H9 (cell line): ENCODE data around the gene TMEM272. TPM values are rescaled to one million over a fixed set of nuclear protein-coding genes. Genes with fewer than 3 reads are reported as not detected.

Source experiments
- DNase-seq: peaks from one replicate; pipeline ENCODE4 v3.0.0-alpha.2; 2017
- H2AFZ ChIP-seq: one replicate; pipeline ENCODE4 v1.6.1; 2013; ENCODE audit warnings: mild to moderate bottlenecking, low read length, control low read depth, moderate library complexity
- H2AK5ac ChIP-seq: 2 replicates; pipeline ENCODE4 v1.6.1; 2013; ENCODE audit warnings: low read length, control low read depth, mixed read lengths; ENCODE audit not compliant: insufficient read length
- H2BK120ac ChIP-seq: one replicate; pipeline ENCODE4 v1.6.1; 2013; ENCODE audit warnings: low read depth, mild to moderate bottlenecking, low read length, control low read depth, inconsistent platforms; ENCODE audit not compliant: poor library complexity, severe bottlenecking
- H2BK12ac ChIP-seq: 2 replicates; pipeline ENCODE4 v1.6.1; 2013; ENCODE audit warnings: low read length, control low read depth, mixed read lengths, low read depth; ENCODE audit not compliant: insufficient read length
- H2BK15ac ChIP-seq: 2 replicates; pipeline ENCODE4 v1.6.1; 2013; ENCODE audit warnings: low read depth, low read length, control low read depth
- H2BK20ac ChIP-seq: one replicate; pipeline ENCODE4 v1.6.1; 2013; ENCODE audit warnings: low read depth, mild to moderate bottlenecking, low read length, control low read depth, inconsistent platforms; ENCODE audit not compliant: poor library complexity, severe bottlenecking
- H2BK5ac ChIP-seq: 2 replicates; pipeline ENCODE4 v1.6.1; 2013; ENCODE audit warnings: low read length, control low read depth, mixed read lengths; ENCODE audit not compliant: insufficient read length
- H3K14ac ChIP-seq: 2 replicates; pipeline ENCODE4 v1.6.1; 2013; ENCODE audit warnings: low read length, control low read depth; ENCODE audit not compliant: insufficient read depth
- H3K18ac ChIP-seq: 2 replicates; pipeline ENCODE4 v1.6.1; 2013; ENCODE audit warnings: low read depth, mild to moderate bottlenecking, mixed read lengths, low read length, control low read depth; ENCODE audit not compliant: insufficient read length
- H3K23ac ChIP-seq: 2 replicates; pipeline ENCODE4 v1.6.1; 2013; ENCODE audit warnings: low read length, control low read depth, mixed read lengths, low read depth; ENCODE audit not compliant: insufficient read length
- H3K23me2 ChIP-seq: 2 replicates; pipeline ENCODE4 v1.6.1; 2013; ENCODE audit warnings: low read depth, mild to moderate bottlenecking, mixed read lengths, low read length, control low read depth; ENCODE audit not compliant: insufficient read length, poor library complexity, severe bottlenecking
- H3K27ac ChIP-seq: 2 replicates; pipeline ENCODE4 v1.5.1; 2013; ENCODE audit warnings: low read length, control low read depth, mixed read lengths, low read depth; ENCODE audit not compliant: insufficient read length
- H3K27me3 ChIP-seq: 2 replicates; pipeline ENCODE4 v1.6.1; 2013; ENCODE audit warnings: low read length, control low read depth, inconsistent platforms; ENCODE audit not compliant: insufficient read depth
- H3K4ac ChIP-seq: 2 replicates; pipeline ENCODE4 v1.6.1; 2013; ENCODE audit warnings: low read depth, mild to moderate bottlenecking, control low read depth, inconsistent platforms, low read length, moderate library complexity
- H3K4me1 ChIP-seq: 2 replicates; pipeline ENCODE4 v1.6.1; 2013; ENCODE audit warnings: low read length, control low read depth, inconsistent platforms; ENCODE audit not compliant: insufficient read depth
- H3K4me2 ChIP-seq: 2 replicates; pipeline ENCODE4 v1.6.1; 2013; ENCODE audit warnings: low read length, control low read depth, mixed read lengths; ENCODE audit not compliant: insufficient read length, insufficient read depth
- H3K56ac ChIP-seq: 2 replicates; pipeline ENCODE4 v1.6.1; 2013; ENCODE audit warnings: low read depth, mild to moderate bottlenecking, mixed read lengths, low read length, control low read depth; ENCODE audit not compliant: insufficient read length
- H3K79me1 ChIP-seq: 2 replicates; pipeline ENCODE4 v1.6.1; 2013; ENCODE audit warnings: low read depth, mild to moderate bottlenecking, moderate library complexity, low read length, control low read depth, inconsistent platforms; ENCODE audit not compliant: insufficient read depth, poor library complexity, severe bottlenecking
- H3K79me2 ChIP-seq: 2 replicates; pipeline ENCODE4 v1.6.1; 2013; ENCODE audit warnings: low read length, control low read depth, inconsistent platforms; ENCODE audit not compliant: insufficient read depth
- H3K9ac ChIP-seq: 2 replicates; pipeline ENCODE4 v1.6.1; 2013; ENCODE audit warnings: low read length, control low read depth, mixed read lengths; ENCODE audit not compliant: insufficient read length; ENCODE audit errors: extremely low read depth
- H3K9me3 ChIP-seq: one replicate; pipeline ENCODE4 v1.6.1; 2013; ENCODE audit warnings: low read depth, low read length, inconsistent platforms; ENCODE audit not compliant: control insufficient read depth
- H3T11ph ChIP-seq: one replicate; pipeline ENCODE4 v1.6.1; 2013; ENCODE audit warnings: mild to moderate bottlenecking, low read length, control low read depth, inconsistent platforms
- H4K20me1 ChIP-seq: one replicate; pipeline ENCODE4 v1.6.1; 2013; ENCODE audit not compliant: control insufficient read depth, insufficient read length, insufficient read depth
- H4K5ac ChIP-seq: 2 replicates; pipeline ENCODE4 v1.6.1; 2013; ENCODE audit warnings: low read depth, mild to moderate bottlenecking, mixed read lengths, low read length, control low read depth; ENCODE audit not compliant: insufficient read length
- H4K8ac ChIP-seq: replicated peaks from 2 replicates; pipeline ENCODE4 v1.6.1; 2013; ENCODE audit warnings: low read length, control low read depth, mixed read lengths, low read depth; ENCODE audit not compliant: insufficient read length
- H4K91ac ChIP-seq: 2 replicates; pipeline ENCODE4 v1.6.1; 2013; ENCODE audit warnings: low read depth, mild to moderate bottlenecking, moderate library complexity, mixed read lengths, low read length, control low read depth; ENCODE audit not compliant: insufficient read length
- H3K27ac Mint-ChIP-seq, 3 experiments: 2 replicates in 2 of 3; 3 replicates in 1 of 3; pipeline ENCODE4 v1.8.0; 2020 to 2021; ENCODE audit warnings: mixed read lengths in 3 of 3, mild to moderate bottlenecking in 1 of 3, moderate library complexity in 1 of 3
- H3K27me3 Mint-ChIP-seq: 2 replicates; pipeline ENCODE4 v1.8.0; 2021; ENCODE audit warnings: low read depth, mild to moderate bottlenecking, moderate library complexity, mixed read lengths
- H3K36me3 Mint-ChIP-seq, 3 experiments: 2 replicates in 2 of 3; 3 replicates in 1 of 3; pipeline ENCODE4 v1.8.0; 2020 to 2021; ENCODE audit warnings: low read depth in 3 of 3, mixed read lengths in 3 of 3; ENCODE audit not compliant: insufficient read depth in 1 of 3
- H3K4me1 Mint-ChIP-seq, 2 experiments: 2 replicates each; pipeline ENCODE4 v1.8.0; 2020; ENCODE audit warnings: mixed read lengths in 2 of 2
- H3K4me3 Mint-ChIP-seq, 2 experiments: 2 replicates in 1 of 2; 3 replicates in 1 of 2; pipeline ENCODE4 v1.8.0; 2020 to 2021; ENCODE audit warnings: mild to moderate bottlenecking in 2 of 2, mixed read lengths in 2 of 2, moderate library complexity in 1 of 2
- H3K9me3 Mint-ChIP-seq, 2 experiments: 2 replicates in 1 of 2; 3 replicates in 1 of 2; pipeline ENCODE4 v1.8.0; 2020; ENCODE audit warnings: mild to moderate bottlenecking in 2 of 2, mixed read lengths in 2 of 2, moderate library complexity in 1 of 2
- WGBS: extraction: QIAGEN DNeasy Blood & Tissue Kit; methylation state at CpG from one replicate; pipeline ENCODE4 v1.1.7; 2013; ENCODE audit warnings: missing lambda C conversion rate, low lambda C conversion rate, mixed read lengths; ENCODE audit not compliant: insufficient read length; ENCODE audit errors: extremely low coverage; 5-methylcytosine and 5-hydroxymethylcytosine counted together
- total RNA-seq: library from RNA; stranded (reverse); gene quantifications from 2 replicates; pipeline ENCODE4 v1.2.1, GENCODE V29; 2021
- TF ChIP-seq, protein P1 (sequence below): fragments of 200-600 bp; sonication (generic); conservative IDR thresholded peaks from 3 replicates; pipeline ENCODE4 v1.8.0; 2021; ENCODE audit warnings: antibody characterized with exemption, mild to moderate bottlenecking

Gene TMEM272
- total RNA-seq, 1 experiment from 2014 or later: not detected

GRCh38 chr13:51828730-51829567 lies 16.0 kb downstream of the TMEM272 start:
- no peak overlapping the region for H3K4ac ChIP-seq
- H3K14ac ChIP-seq: no peak overlapping the region
- no peak overlapping the region for H3K56ac ChIP-seq
- no peak overlapping the region for H3T11ph ChIP-seq
- no peaks in the 10 kb centered on the region; the same call in 1 of the 2 replicates for H3K27me3 Mint-ChIP-seq
- no CpG with 5 or more reads among the region's 8 CpGs for whole genome bisulfite sequencing
- H4K8ac ChIP-seq: no peak overlapping the region
- no peak overlapping the region for H2BK5ac ChIP-seq
- H3K23me2 ChIP-seq: no peaks in the 10 kb centered on the region
- H4K91ac ChIP-seq: no peak overlapping the region
- H3K4me1 Mint-ChIP-seq: peaks cover 20 to 21% of the 10 kb centered on the region in 2 experiments
- no peak for DNase-seq
- no peak overlapping the region for H3K27ac Mint-ChIP-seq
- no peaks in the 10 kb centered on the region for H3K9me3 Mint-ChIP-seq
- H2BK20ac ChIP-seq: no peak overlapping the region
- no peaks in the 10 kb centered on the region for H3K36me3 Mint-ChIP-seq
- no peaks in the 10 kb centered on the region for H3K4me1 ChIP-seq
- TF ChIP-seq, protein P1, sequence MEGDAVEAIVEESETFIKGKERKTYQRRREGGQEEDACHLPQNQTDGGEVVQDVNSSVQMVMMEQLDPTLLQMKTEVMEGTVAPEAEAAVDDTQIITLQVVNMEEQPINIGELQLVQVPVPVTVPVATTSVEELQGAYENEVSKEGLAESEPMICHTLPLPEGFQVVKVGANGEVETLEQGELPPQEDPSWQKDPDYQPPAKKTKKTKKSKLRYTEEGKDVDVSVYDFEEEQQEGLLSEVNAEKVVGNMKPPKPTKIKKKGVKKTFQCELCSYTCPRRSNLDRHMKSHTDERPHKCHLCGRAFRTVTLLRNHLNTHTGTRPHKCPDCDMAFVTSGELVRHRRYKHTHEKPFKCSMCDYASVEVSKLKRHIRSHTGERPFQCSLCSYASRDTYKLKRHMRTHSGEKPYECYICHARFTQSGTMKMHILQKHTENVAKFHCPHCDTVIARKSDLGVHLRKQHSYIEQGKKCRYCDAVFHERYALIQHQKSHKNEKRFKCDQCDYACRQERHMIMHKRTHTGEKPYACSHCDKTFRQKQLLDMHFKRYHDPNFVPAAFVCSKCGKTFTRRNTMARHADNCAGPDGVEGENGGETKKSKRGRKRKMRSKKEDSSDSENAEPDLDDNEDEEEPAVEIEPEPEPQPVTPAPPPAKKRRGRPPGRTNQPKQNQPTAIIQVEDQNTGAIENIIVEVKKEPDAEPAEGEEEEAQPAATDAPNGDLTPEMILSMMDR: no peak
- H3K4me3 Mint-ChIP-seq: no peak overlapping the region
- H3K9ac ChIP-seq: no peak overlapping the region
- H3K27me3 ChIP-seq: no peaks in the 10 kb centered on the region
- H2BK15ac ChIP-seq: no peak overlapping the region
- H4K5ac ChIP-seq: no peak overlapping the region
- no peak overlapping the region for H3K18ac ChIP-seq
- no peaks in the 10 kb centered on the region for H3K9me3 ChIP-seq
- H2AFZ ChIP-seq: no peak overlapping the region
- no peak overlapping the region for H3K4me2 ChIP-seq
- H3K79me2 ChIP-seq: no peaks in the 10 kb centered on the region
- H4K20me1 ChIP-seq: no peaks in the 10 kb centered on the region
- no peak overlapping the region for H2BK120ac ChIP-seq
- H2BK12ac ChIP-seq: no peak overlapping the region
- no peaks in the 10 kb centered on the region for H3K79me1 ChIP-seq
- H2AK5ac ChIP-seq: no peak overlapping the region
- no peak overlapping the region for H3K23ac ChIP-seq
- H3K27ac ChIP-seq: no peak overlapping the region
